ENCODE measurements around the gene AGPAT4.
"Not testable (repeated sequence)": the region's sequence is repeated elsewhere in the genome, so short reads cannot be mapped to it uniquely, and the experiment has no call there.

AGPAT4 gene

GRCh38 chr6:161207200-161207599 is 66.7 kb downstream of the AGPAT4 start:
- in situ Hi-C loops (cut with MboI; ENCODE audit: low sequenced_read_pairs) = no loop called here

- in situ Hi-C loops (cut with MboI; ENCODE audit: low sequenced_read_pairs) = no loop called here
Observed at GRCh38 chr6:161204866-161205557, 68.8 kb downstream of the AGPAT4 start.

GRCh38 chr6:161200610-161201370 is 73.1 kb downstream of the AGPAT4 start:
- in situ Hi-C loops (cut with MboI; ENCODE audit: low sequenced_read_pairs) = no loop called here

GRCh38 chr6:161199850-161200249 is 74.0 kb downstream of the AGPAT4 start:
- in situ Hi-C loops (cut with MboI; ENCODE audit: low sequenced_read_pairs) = no loop called here

GRCh38 chr6:161198783-161199460 is 74.9 kb downstream of the AGPAT4 start:
- in situ Hi-C loops (cut with MboI; ENCODE audit: low sequenced_read_pairs) = no loop called here

- in situ Hi-C loops (cut with MboI; ENCODE audit: low sequenced_read_pairs) = no loop called here
Observed at GRCh38 chr6:161198176-161198575, 75.7 kb downstream of the AGPAT4 start.

- in situ Hi-C loops (cut with MboI; ENCODE audit: low sequenced_read_pairs) = no loop called here
Observed at GRCh38 chr6:161195386-161195785, 78.5 kb downstream of the AGPAT4 start.

GRCh38 chr6:161194374-161194773 is 79.5 kb downstream of the AGPAT4 start:
- in situ Hi-C loops (cut with MboI; ENCODE audit: low sequenced_read_pairs) = no loop called here

GRCh38 chr6:161192636-161193411 is 81.0 kb downstream of the AGPAT4 start:
- in situ Hi-C loops (cut with MboI; ENCODE audit: low sequenced_read_pairs) = no loop called here

- in situ Hi-C loops (cut with MboI; ENCODE audit: low sequenced_read_pairs) = no loop called here
Observed at GRCh38 chr6:161191671-161192070, 82.2 kb downstream of the AGPAT4 start.

GRCh38 chr6:161191007-161191406 is 82.9 kb downstream of the AGPAT4 start:
- in situ Hi-C loops (cut with MboI; ENCODE audit: low sequenced_read_pairs) = no loop called here

- in situ Hi-C loops (cut with MboI; ENCODE audit: low sequenced_read_pairs) = no loop called here
Observed at GRCh38 chr6:161189891-161190290, 84.0 kb downstream of the AGPAT4 start.

- in situ Hi-C loops (cut with MboI; ENCODE audit: low sequenced_read_pairs) = no loop called here
Observed at GRCh38 chr6:161188547-161189465, 85.1 kb downstream of the AGPAT4 start.

- in situ Hi-C loops (cut with MboI; ENCODE audit: low sequenced_read_pairs) = no loop called here
Observed at GRCh38 chr6:161186173-161186769, 87.6 kb downstream of the AGPAT4 start.

GRCh38 chr6:161181121-161181520 is 92.7 kb downstream of the AGPAT4 start:
- in situ Hi-C loops (cut with MboI; ENCODE audit: low sequenced_read_pairs) = no loop called here

GRCh38 chr6:161178155-161178554 is 95.7 kb downstream of the AGPAT4 start:
- in situ Hi-C loops (cut with MboI; ENCODE audit: low sequenced_read_pairs) = not testable (repeated sequence)

- in situ Hi-C loops (cut with MboI; ENCODE audit: low sequenced_read_pairs) = not testable (repeated sequence)
Observed at GRCh38 chr6:161176428-161176827, 97.4 kb downstream of the AGPAT4 start.

- in situ Hi-C loops (cut with MboI; ENCODE audit: low sequenced_read_pairs) = not testable (repeated sequence)
Observed at GRCh38 chr6:161172769-161173168, 101.1 kb downstream of the AGPAT4 start.

GRCh38 chr6:161171207-161171606 is 102.7 kb downstream of the AGPAT4 start:
- in situ Hi-C loops (cut with MboI; ENCODE audit: low sequenced_read_pairs) = no loop called here

- in situ Hi-C loops (cut with MboI; ENCODE audit: low sequenced_read_pairs) = no loop called here
Observed at GRCh38 chr6:161169696-161170095, 104.2 kb downstream of the AGPAT4 start.
